NB4 (cell line): ENCODE measurements around the gene SH3D19.

Source experiments
- MYC ChIP-seq: IDR thresholded peaks from 2 replicates; pipeline ENCODE4 v1.6.1; 2011; ENCODE audit warnings: low read depth, low read length
- POLR2A ChIP-seq: IDR thresholded peaks from 2 replicates; pipeline ENCODE4 v1.6.1; 2011; ENCODE audit warnings: mild to moderate bottlenecking; ENCODE audit not compliant: insufficient read length; ENCODE audit errors: extremely low read depth
- TF ChIP-seq, protein P1 (sequence below): IDR thresholded peaks from one replicate; pipeline ENCODE4 v1.5.1; 2012; ENCODE audit warnings: low read depth, low read length
- TF ChIP-seq, protein P2 (sequence below): IDR thresholded peaks from 2 replicates; pipeline ENCODE4 v1.6.1; 2011; ENCODE audit warnings: low read depth, low read length

DNA sequence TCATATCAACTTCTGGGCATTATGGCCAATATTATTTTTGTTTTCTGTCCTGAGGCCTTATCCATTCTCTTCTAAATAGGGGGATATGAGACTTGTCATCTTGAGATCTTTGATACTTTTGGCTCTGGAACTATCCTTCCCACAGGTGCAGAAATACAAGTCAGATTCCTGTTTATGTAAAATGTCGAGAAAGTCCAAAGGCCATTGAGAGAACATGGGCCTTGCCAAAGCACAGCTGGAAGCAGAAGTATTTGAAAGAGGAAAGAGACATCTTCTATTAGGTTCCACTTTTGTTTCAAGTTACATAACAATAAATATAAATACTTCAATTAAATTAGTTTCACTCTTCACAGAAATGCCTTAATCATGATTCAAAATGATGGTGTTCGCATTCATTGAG, 69.3 kb downstream of the SH3D19 start:
- TF ChIP-seq, protein P1, sequence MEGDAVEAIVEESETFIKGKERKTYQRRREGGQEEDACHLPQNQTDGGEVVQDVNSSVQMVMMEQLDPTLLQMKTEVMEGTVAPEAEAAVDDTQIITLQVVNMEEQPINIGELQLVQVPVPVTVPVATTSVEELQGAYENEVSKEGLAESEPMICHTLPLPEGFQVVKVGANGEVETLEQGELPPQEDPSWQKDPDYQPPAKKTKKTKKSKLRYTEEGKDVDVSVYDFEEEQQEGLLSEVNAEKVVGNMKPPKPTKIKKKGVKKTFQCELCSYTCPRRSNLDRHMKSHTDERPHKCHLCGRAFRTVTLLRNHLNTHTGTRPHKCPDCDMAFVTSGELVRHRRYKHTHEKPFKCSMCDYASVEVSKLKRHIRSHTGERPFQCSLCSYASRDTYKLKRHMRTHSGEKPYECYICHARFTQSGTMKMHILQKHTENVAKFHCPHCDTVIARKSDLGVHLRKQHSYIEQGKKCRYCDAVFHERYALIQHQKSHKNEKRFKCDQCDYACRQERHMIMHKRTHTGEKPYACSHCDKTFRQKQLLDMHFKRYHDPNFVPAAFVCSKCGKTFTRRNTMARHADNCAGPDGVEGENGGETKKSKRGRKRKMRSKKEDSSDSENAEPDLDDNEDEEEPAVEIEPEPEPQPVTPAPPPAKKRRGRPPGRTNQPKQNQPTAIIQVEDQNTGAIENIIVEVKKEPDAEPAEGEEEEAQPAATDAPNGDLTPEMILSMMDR: no peak
- TF ChIP-seq POLR2A: no peak
- TF ChIP-seq MYC: no peak
- TF ChIP-seq, protein P2, sequence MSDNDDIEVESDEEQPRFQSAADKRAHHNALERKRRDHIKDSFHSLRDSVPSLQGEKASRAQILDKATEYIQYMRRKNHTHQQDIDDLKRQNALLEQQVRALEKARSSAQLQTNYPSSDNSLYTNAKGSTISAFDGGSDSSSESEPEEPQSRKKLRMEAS: no peak
